ENCODE measurements around the gene SAXO2.
"Not testable (repeated sequence)": the region's sequence is repeated elsewhere in the genome, so short reads cannot be mapped to it uniquely, and the experiment has no call there.

GRCh38 chr15:82261566-82262421, 824 bp upstream of the SAXO2 start:
- not testable (repeated sequence) for TF ChIP-seq CTCF (IDR thresholded peaks at IDR 0.05; ENCODE audit: insufficient read depth, low read length, poor library complexity, severe bottlenecking); EZH2phosphoT487 (conservative IDR thresholded peaks at IDR 0.05; ENCODE audit: low read length)

All from SU-DHL-6 (cell line).